Muscle of leg (tissue), 11 donors: Measurements from ENCODE around the gene MUSTN1. TPM values are rescaled to one million over a fixed set of nuclear protein-coding genes. Genes with fewer than 3 reads are reported as not detected.

Source experiments
- DNase-seq: peaks from one replicate; pipeline ENCODE4 v3.0.0; 2013
- H3K27ac ChIP-seq: one replicate; pipeline ENCODE4 v1.5.1; 2013; ENCODE audit warnings: mild to moderate bottlenecking, low read length, control low read depth
- H3K27me3 ChIP-seq: one replicate; pipeline ENCODE4 v1.6.1; 2013; ENCODE audit warnings: low read length; ENCODE audit not compliant: control insufficient read depth, insufficient read depth
- H3K36me3 ChIP-seq: one replicate; pipeline ENCODE4 v1.6.1; 2013; ENCODE audit warnings: low read length; ENCODE audit not compliant: control insufficient read depth, insufficient read depth
- H3K4me1 ChIP-seq: one replicate; pipeline ENCODE4 v1.6.1; 2013; ENCODE audit warnings: low read length; ENCODE audit not compliant: control insufficient read depth, insufficient read depth
- H3K4me3 ChIP-seq: one replicate; pipeline ENCODE4 v1.5.1; 2013; ENCODE audit warnings: low read length, control low read depth
- H3K9me3 ChIP-seq: replicated peaks from 2 replicates; pipeline ENCODE4 v1.6.1; 2013; ENCODE audit warnings: low read depth, low read length; ENCODE audit not compliant: control insufficient read depth
- WGBS: methylation state at CpG from one replicate; pipeline ENCODE4 v1.1.5; 2013; ENCODE audit warnings: missing lambda C conversion rate; ENCODE audit not compliant: insufficient coverage; 5-methylcytosine and 5-hydroxymethylcytosine counted together
- polyA plus RNA-seq, 8 donors: library from polyadenylated mRNA; unstranded; fragments of 120-200 nt; gene quantifications; one replicate each; pipeline versions ENCODE4 v1.2.1 to v1.2.3, GENCODE V29; 2013; ENCODE audit warnings: inconsistent platforms in 1 of 8, low replicate concordance in 1 of 8; ENCODE audit not compliant: insufficient read length in 8 of 8, insufficient read depth in 1 of 8
- total RNA-seq: library from RNA; stranded (reverse); fragments of 120-200 nt; gene quantifications from one replicate; pipeline ENCODE4 v1.2.4, GENCODE V29; 2013

The MUSTN1 gene
- total and polyA plus RNA-seq, 9 donors, result 93.5 to 168 (median 126) TPM

DNA sequence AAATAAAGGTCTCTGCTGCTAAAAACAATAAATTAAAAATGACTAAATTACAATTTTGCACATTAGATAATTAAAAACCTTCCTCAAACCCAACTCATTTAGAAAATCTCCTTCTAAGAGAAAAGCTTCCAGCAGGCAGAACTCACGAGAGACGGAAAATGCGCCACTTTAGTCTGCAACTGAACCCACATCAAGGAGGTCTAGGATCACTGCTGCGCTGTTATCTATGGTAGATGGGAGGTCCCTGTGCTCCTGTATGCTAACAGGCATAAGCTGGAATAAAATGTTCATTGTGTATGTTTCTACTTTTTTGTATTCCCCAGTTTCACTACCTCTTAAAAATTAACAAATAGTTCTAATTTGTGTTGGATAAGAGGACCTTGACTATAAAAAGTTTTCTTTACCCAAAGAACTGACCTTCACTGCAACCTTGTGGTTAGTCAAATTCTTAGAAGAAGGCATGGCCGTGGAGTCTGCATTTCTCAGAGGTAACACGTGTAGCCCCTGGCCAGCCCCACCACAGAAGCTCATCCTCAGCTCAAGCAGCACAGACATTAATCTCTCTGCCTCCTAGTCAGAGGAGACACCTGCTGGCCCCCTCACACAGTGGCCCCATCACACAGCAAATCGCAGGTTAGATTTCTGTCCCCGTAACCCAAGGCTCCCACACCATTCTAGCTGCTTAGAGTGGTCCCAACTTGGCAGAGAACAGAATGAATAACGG lies 40.2 kb upstream of the MUSTN1 start:
- DNase-seq, result no peak
- H3K4me1 ChIP-seq, result no peaks in the 10 kb centered on the region
- H3K36me3 ChIP-seq, result peaks cover 3% of the 10 kb centered on the region
- no peak overlapping the region for H3K27ac ChIP-seq
- no peak overlapping the region for H3K4me3 ChIP-seq
- H3K9me3 ChIP-seq, result no peaks in the 10 kb centered on the region
- H3K27me3 ChIP-seq, result no peaks in the 10 kb centered on the region
- WGBS, result 60% methylated on average over 1 of the region's 9 CpGs

DNA sequence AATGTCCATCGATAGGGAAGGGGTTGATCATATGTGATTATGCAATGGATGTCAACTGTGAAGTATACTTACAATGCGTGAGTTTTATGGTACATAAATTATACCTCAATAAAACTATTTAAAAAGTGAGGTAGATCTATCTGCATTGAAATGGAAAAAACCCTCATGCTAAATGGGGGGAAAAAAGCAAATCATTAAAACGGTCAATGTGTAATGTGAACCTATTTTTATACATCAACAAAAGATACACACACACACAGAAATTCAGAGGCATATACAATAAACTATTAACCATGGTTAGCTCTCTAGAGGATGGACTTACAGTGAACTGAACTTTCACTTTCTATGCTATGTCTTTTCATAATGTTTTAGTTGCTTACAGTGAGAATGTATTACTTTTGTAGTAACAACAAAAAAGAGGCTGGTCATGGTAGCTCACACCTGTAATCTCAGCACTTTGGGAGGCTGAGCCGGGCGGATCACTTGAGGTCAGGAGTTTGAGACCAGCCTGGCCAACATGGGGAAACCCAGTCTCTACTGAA lies 39.4 kb upstream of the MUSTN1 start:
- no peak overlapping the region for H3K27ac ChIP-seq
- H3K27me3 ChIP-seq, result no peaks in the 10 kb centered on the region
- H3K9me3 ChIP-seq, result no peaks in the 10 kb centered on the region
- no peak for DNase-seq
- WGBS, result 90% methylated on average over 2 of the region's 5 CpGs
- H3K4me3 ChIP-seq, result no peak overlapping the region
- H3K36me3 ChIP-seq, result peaks cover 3% of the 10 kb centered on the region
- H3K4me1 ChIP-seq, result no peaks in the 10 kb centered on the region

DNA sequence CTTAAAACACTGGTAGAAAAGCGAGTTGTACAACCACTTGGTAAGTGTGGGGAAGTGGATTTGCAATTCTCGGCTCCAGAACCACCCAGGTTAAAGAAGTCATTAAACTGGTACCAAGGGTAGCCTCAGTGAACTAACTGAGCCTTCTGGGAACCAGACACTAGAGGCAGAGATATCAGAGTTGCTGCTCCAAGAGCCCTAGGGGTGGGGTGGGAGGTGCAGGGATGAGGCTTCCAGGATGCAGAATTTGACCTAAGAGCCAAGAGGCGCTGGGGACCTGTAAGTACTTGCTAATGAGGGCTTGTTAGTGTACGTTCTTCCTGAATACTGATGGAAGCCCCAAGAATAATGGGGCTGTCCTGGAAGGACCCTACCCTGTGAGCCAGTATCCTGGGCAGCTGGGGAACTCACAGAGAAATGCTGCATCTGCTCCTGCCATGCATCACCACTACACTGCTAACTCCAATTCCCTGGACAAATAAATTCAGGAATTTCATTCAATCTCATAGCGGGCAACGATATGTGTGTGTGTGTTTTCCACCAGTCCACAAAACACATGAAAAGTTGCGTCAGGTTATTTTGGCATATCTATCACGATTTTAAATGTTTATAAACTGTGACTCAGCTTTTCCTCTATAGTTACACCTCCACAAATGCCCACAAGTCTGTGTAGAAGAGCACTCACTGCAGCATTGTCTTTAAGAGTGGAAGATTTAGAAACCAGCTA lies 38.8 kb upstream of the MUSTN1 start:
- WGBS, result 78% methylated on average over 4 of the region's 8 CpGs
- H3K4me1 ChIP-seq, result no peaks in the 10 kb centered on the region
- no peak overlapping the region for H3K4me3 ChIP-seq
- H3K9me3 ChIP-seq, result no peaks in the 10 kb centered on the region
- DNase-seq, result no peak
- H3K27ac ChIP-seq, result no peak overlapping the region
- H3K36me3 ChIP-seq, result peaks cover 3% of the 10 kb centered on the region
- H3K27me3 ChIP-seq, result no peaks in the 10 kb centered on the region

DNA sequence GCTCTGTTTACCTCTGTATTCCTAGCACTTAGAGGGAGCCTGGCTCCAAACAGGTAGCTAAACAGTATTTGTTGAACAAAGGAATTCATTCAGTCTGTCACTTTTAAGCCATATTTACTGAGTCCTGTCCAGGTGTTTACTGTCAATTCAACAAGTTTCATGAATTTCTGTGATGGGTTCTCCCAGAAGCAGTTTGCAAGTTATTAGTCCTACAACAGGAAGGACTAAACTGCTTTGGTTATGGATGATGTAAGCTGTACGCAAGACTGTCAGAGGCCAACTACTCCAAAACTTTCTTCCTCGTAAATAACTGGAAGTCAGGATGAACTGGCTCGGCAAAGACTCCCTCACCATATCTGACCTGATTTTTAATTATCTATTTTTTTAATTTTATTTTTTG lies 37.4 kb upstream of the MUSTN1 start:
- WGBS, result no CpG with 5 or more reads among the region's 3 CpGs
- H3K36me3 ChIP-seq, result no peaks in the 10 kb centered on the region

DNA sequence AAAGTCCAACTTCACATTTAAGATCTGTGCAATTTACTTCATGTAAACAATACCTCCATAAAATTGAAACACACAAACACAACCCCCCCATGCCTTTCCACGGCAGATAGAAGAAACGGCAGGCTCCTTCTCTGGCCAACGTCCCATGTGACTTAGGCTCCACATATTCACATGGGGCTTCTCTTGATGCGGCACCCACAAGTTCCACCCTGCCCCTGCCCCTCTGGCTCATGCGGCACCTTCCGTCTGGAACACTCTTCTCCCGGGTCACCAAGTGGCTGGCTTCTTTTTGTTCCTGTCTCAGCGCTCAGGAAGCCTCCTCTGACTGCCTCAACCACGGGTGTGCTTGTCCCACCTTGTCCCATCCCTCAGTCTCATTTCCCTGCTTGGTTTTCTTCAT lies 36.9 kb upstream of the MUSTN1 start:
- Histone ChIP-seq H3K36me3 (no peaks in the 10 kb centered on the region), H3K4me3 (no peak overlapping the region), H3K27ac (no peak overlapping the region), H3K27me3 (no peaks in the 10 kb centered on the region), H3K4me1 (no peaks in the 10 kb centered on the region), H3K9me3 (no peaks in the 10 kb centered on the region)
- no peak for DNase-seq
- WGBS, result 74% methylated on average over 9 of the region's 9 CpGs

More for the DNA sequence above, 37.4 kb upstream of the MUSTN1 start:
- Histone ChIP-seq H3K4me3 (no peak overlapping the region), H3K27ac (no peak overlapping the region), H3K4me1 (no peaks in the 10 kb centered on the region), H3K9me3 (no peaks in the 10 kb centered on the region), H3K27me3 (no peaks in the 10 kb centered on the region)
- DNase-seq, result no peak

DNA sequence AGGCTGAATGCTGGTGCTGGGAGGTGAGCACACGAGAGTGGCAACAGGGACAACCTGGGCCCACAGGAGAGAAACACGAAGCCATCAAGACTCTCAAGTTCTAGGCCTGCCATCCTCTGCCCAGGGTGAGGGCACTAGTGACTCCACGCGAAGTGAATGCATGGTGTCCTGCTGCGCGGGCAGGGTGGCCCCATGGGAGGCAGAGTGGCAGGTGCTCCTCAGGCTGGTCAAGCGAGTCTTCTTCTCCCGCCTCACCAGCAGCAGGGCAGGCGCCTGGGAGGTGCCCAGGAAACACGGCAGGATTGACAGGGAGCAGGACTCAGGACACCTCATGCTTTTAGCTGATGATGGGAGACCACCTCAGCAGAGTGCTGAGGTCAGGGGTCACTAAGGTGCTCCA lies 35.7 kb upstream of the MUSTN1 start:
- no peak overlapping the region for H3K27ac ChIP-seq
- H3K36me3 ChIP-seq, result no peaks in the 10 kb centered on the region
- H3K4me1 ChIP-seq, result no peaks in the 10 kb centered on the region
- WGBS, result 96% methylated on average over 10 of the region's 10 CpGs
- no peak overlapping the region for H3K4me3 ChIP-seq
- no peak for DNase-seq
- no peaks in the 10 kb centered on the region for H3K9me3 ChIP-seq
- H3K27me3 ChIP-seq, result no peaks in the 10 kb centered on the region

DNA sequence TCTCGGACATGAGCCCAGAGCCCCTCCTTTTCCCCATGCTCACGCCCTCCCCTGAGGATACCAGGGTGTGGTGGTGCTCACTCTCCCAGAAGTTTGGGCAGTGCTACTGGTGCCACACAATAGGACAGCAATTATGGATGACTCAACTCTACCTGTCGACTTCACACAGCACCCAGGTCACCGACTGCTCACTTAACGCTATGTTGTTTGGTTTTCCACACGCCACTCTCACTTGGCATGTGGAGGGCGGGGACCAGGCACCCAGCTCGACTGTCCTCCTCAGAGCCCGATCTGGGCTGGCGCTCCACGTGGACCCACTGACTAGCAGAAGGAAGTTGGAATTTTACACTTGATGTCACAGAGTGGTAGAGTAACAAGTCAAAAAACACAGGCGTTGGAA lies 31.6 kb upstream of the MUSTN1 start:
- H3K9me3 ChIP-seq, result peaks cover 4% of the 10 kb centered on the region
- no peaks in the 10 kb centered on the region for H3K27me3 ChIP-seq
- H3K36me3 ChIP-seq, result no peaks in the 10 kb centered on the region
- DNase-seq, result no peak
- WGBS, result 97% methylated on average over 11 of the region's 12 CpGs
- H3K27ac ChIP-seq, result no peak overlapping the region
- no peaks in the 10 kb centered on the region for H3K4me1 ChIP-seq
- no peak overlapping the region for H3K4me3 ChIP-seq

DNA sequence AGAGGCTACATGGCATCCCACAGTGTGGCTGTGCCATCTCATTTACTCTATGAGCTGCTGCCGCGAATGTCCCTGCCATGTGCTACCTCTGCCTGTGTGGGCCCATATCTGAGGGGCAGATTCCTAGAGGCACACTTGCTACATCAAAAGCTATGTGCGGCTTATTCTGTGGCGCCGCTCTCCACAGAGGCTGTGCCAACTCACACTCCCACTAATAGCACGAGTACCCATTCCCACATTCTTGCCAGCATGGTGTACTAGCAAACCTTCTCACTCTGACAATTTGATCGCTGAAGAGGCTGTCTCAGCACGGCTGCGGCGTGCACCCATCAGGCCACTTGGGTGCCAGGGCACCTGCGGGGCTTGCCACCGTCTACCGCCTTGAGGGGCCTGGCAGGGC lies 31.2 kb upstream of the MUSTN1 start:
- WGBS, result 96% methylated on average over 12 of the region's 13 CpGs
- DNase-seq, result no peak
- Histone ChIP-seq H3K4me3 (no peak overlapping the region), H3K27ac (no peak overlapping the region), H3K4me1 (no peaks in the 10 kb centered on the region), H3K9me3 (peaks cover 4% of the 10 kb centered on the region), H3K36me3 (no peaks in the 10 kb centered on the region), H3K27me3 (no peaks in the 10 kb centered on the region)

DNA sequence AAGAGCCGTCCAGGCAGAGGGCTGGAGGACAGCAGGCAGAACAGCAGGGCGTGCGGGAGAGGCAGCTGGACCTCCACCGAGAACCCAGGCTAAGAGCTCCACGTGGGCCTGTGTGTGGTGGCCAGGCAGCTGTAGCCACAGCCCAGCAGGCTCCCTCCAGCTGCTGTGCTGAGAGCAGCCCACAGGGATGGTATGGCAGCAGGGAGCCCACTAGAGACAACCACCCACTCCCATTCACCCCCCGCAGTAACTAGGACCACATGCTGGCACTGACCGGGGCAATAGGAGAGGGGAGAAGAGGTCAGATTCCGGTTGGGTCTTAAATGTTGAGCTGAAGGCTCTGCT lies 25.6 kb upstream of the MUSTN1 start:
- Histone ChIP-seq H3K27me3 (no peaks in the 10 kb centered on the region), H3K36me3 (no peaks in the 10 kb centered on the region), H3K4me3 (no peak overlapping the region), H3K4me1 (no peaks in the 10 kb centered on the region), H3K9me3 (peaks cover 4% of the 10 kb centered on the region), H3K27ac (no peak overlapping the region)
- 79% methylated on average over 4 of the region's 8 CpGs for WGBS
- DNase-seq, result no peak

DNA sequence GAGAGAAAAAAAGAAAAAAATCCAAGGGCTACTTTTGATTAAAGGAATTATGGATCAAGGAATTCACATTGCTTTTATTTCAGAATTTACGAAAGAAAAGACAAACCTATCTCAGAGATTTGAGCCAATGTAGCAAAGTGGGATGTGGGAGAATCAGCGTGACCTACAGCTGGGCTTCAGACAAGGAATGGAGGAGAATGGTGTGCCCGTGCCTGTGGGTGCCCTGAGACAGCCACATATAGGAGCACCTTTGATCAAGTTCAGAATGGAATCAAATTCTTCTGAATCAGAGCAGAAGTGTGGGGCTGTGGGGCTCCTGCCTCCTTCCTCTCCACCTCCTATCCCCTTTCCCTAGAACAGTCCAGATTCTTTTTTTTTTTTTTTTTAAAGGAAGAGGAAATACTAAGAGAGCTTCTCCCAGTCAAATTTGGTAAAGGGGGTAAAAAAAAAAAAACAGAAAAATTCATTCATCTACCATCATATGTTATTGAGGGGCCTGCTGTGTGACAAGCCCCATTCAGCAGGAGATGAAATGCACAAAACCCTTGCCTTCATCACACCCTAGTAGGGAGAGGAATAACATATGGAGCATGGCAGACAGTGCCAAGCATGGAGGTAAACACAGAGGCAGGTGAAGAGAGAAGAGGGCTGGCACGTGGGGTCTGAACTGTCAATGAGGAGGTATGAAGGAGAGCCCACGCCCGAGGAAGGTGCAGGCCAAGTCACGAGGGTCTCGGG lies 25.0 kb upstream of the MUSTN1 start:
- Histone ChIP-seq H3K4me3 (no peak overlapping the region), H3K36me3 (no peaks in the 10 kb centered on the region), H3K27ac (no peak overlapping the region), H3K4me1 (no peaks in the 10 kb centered on the region), H3K9me3 (peaks cover 4% of the 10 kb centered on the region), H3K27me3 (no peaks in the 10 kb centered on the region)
- no peak for DNase-seq
- WGBS, result 78% methylated on average over 5 of the region's 8 CpGs
